ENCODE data around the gene RPS18. TPM values are rescaled to one million over a fixed set of nuclear protein-coding genes. Genes with fewer than 3 reads are reported as not detected.

RPS18 gene
- total and polyA plus RNA-seq, 2 of the 13 experiments (the other 11 are each of a cell fraction or from before 2014, with no cell fraction given): 3,896 to 5,806 TPM

DNA sequence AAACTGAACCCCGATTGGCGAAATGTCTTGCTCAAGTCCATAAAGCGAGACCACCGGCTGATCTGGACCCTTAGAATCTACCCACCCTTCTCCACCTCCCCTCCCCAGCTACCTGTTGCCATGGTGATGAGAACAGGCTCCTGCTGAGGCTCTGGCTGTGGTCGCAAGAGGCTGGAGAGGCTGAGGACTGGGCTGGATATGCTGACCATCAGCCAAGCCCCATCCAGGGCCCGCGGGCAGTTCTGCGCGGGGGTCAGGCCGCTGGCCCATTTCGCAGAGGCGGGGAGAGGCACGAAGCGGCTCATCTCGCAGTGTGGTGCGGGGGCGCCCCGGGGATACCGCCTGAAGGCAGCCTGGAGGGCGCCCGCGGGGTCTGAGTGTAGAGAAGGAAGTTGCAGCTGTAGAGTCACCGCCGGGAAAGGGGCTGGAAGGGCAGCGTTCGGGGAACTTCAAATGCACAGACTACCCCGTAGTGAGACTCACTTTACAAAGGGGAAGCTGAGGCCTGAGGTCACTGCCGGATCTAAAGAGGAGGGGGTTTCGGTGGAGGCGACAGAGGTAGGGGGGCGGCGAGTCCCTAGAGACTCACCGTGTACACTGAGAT lies 41.3 kb downstream of the RPS18 start (continued):
- TF ChIP-seq, protein P1, sequence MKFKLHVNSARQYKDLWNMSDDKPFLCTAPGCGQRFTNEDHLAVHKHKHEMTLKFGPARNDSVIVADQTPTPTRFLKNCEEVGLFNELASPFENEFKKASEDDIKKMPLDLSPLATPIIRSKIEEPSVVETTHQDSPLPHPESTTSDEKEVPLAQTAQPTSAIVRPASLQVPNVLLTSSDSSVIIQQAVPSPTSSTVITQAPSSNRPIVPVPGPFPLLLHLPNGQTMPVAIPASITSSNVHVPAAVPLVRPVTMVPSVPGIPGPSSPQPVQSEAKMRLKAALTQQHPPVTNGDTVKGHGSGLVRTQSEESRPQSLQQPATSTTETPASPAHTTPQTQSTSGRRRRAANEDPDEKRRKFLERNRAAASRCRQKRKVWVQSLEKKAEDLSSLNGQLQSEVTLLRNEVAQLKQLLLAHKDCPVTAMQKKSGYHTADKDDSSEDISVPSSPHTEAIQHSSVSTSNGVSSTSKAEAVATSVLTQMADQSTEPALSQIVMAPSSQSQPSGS (CRISPR knock-in tag; IDR thresholded peaks at IDR 0.05): no peak
- TF ChIP-seq FOXK2 (IDR thresholded peaks at IDR 0.05) (no peak), MXI1 (IDR thresholded peaks at IDR 0.05; ENCODE audit: borderline replicate concordance, low read depth, low read length) (no peak), MIER2 (CRISPR knock-in tag; IDR thresholded peaks at IDR 0.05) (no peak), CHD4 (IDR thresholded peaks at IDR 0.05; ENCODE audit: borderline replicate concordance, low read length) (no peak), ZNF264 (CRISPR knock-in tag; IDR thresholded peaks at IDR 0.05) (no peak), ZNF570 (CRISPR knock-in tag; IDR thresholded peaks at IDR 0.05; ENCODE audit: borderline replicate concordance) (no peak), ZNF343 (CRISPR knock-in tag; IDR thresholded peaks at IDR 0.05) (no peak), ZNF234 (CRISPR knock-in tag; conservative IDR thresholded peaks at IDR 0.05) (peak; percentile 66; the same call in 1 of the 2 replicates), FOXO1 (CRISPR knock-in tag; IDR thresholded peaks at IDR 0.05) (0 out of 2 replicates have a peak, but pooled peaks have one; percentile 0), XBP1 (CRISPR knock-in tag; IDR thresholded peaks at IDR 0.05) (no peak), ZNF616 (CRISPR knock-in tag; IDR thresholded peaks at IDR 0.05; ENCODE audit: low read depth) (no peak), ADNP (CRISPR knock-in tag; IDR thresholded peaks at IDR 0.05) (no peak), ZFP36 (IDR thresholded peaks at IDR 0.05; ENCODE audit: borderline replicate concordance, low read depth, low read length, partially characterized antibody) (no peak), ZBTB8A (CRISPR knock-in tag; IDR thresholded peaks at IDR 0.05; ENCODE audit: borderline replicate concordance, low read depth) (no peak)
- TF ChIP-seq, protein P2, sequence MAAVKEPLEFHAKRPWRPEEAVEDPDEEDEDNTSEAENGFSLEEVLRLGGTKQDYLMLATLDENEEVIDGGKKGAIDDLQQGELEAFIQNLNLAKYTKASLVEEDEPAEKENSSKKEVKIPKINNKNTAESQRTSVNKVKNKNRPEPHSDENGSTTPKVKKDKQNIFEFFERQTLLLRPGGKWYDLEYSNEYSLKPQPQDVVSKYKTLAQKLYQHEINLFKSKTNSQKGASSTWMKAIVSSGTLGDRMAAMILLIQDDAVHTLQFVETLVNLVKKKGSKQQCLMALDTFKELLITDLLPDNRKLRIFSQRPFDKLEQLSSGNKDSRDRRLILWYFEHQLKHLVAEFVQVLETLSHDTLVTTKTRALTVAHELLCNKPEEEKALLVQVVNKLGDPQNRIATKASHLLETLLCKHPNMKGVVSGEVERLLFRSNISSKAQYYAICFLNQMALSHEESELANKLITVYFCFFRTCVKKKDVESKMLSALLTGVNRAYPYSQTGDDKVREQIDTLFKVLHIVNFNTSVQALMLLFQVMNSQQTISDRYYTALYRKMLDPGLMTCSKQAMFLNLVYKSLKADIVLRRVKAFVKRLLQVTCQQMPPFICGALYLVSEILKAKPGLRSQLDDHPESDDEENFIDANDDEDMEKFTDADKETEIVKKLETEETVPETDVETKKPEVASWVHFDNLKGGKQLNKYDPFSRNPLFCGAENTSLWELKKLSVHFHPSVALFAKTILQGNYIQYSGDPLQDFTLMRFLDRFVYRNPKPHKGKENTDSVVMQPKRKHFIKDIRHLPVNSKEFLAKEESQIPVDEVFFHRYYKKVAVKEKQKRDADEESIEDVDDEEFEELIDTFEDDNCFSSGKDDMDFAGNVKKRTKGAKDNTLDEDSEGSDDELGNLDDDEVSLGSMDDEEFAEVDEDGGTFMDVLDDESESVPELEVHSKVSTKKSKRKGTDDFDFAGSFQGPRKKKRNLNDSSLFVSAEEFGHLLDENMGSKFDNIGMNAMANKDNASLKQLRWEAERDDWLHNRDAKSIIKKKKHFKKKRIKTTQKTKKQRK (IDR thresholded peaks at IDR 0.05; ENCODE audit: low read length): no peak
- TF ChIP-seq, protein P3, sequence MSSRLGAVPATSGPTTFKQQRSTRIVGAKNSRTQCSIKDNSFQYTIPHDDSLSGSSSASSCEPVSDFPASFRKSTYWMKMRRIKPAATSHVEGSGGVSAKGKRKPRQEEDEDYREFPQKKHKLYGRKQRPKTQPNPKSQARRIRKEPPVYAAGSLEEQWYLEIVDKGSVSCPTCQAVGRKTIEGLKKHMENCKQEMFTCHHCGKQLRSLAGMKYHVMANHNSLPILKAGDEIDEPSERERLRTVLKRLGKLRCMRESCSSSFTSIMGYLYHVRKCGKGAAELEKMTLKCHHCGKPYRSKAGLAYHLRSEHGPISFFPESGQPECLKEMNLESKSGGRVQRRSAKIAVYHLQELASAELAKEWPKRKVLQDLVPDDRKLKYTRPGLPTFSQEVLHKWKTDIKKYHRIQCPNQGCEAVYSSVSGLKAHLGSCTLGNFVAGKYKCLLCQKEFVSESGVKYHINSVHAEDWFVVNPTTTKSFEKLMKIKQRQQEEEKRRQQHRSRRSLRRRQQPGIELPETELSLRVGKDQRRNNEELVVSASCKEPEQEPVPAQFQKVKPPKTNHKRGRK (CRISPR knock-in tag; IDR thresholded peaks at IDR 0.05): no peak
- TF ChIP-seq, protein P4, sequence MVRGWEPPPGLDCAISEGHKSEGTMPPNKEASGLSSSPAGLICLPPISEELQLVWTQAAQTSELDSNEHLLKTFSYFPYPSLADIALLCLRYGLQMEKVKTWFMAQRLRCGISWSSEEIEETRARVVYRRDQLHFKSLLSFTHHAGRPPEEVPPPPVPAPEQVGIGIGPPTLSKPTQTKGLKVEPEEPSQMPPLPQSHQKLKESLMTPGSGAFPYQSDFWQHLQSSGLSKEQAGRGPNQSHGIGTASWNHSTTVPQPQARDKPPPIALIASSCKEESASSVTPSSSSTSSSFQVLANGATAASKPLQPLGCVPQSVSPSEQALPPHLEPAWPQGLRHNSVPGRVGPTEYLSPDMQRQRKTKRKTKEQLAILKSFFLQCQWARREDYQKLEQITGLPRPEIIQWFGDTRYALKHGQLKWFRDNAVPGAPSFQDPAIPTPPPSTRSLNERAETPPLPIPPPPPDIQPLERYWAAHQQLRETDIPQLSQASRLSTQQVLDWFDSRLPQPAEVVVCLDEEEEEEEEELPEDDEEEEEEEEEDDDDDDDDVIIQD (CRISPR knock-in tag; IDR thresholded peaks at IDR 0.05; ENCODE audit: low read depth): no peak
- TF ChIP-seq, protein P5, sequence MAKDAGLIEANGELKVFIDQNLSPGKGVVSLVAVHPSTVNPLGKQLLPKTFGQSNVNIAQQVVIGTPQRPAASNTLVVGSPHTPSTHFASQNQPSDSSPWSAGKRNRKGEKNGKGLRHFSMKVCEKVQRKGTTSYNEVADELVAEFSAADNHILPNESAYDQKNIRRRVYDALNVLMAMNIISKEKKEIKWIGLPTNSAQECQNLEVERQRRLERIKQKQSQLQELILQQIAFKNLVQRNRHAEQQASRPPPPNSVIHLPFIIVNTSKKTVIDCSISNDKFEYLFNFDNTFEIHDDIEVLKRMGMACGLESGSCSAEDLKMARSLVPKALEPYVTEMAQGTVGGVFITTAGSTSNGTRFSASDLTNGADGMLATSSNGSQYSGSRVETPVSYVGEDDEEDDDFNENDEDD (CRISPR knock-in tag; IDR thresholded peaks at IDR 0.05; ENCODE audit: borderline replicate concordance): no peak
- TF ChIP-seq, protein P6, sequence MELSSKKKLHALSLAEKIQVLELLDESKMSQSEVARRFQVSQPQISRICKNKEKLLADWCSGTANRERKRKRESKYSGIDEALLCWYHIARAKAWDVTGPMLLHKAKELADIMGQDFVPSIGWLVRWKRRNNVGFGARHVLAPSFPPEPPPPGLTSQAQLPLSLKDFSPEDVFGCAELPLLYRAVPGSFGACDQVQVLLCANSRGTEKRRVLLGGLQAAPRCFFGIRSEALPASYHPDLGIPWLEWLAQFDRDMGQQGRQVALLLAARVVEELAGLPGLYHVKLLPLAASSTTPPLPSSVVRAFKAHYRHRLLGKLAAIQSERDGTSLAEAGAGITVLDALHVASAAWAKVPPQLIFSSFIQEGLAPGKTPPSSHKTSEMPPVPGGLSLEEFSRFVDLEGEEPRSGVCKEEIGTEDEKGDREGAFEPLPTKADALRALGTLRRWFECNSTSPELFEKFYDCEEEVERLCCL (CRISPR knock-in tag; IDR thresholded peaks at IDR 0.05; ENCODE audit: borderline replicate concordance): no peak

All from HepG2 (cell line).